ENCODE results near the gene SEPHS2. TPM values are rescaled to one million over a fixed set of nuclear protein-coding genes. Genes with fewer than 3 reads are reported as not detected.

SEPHS2 gene
- total and polyA plus RNA-seq, 2 of the 8 experiments (the other 6 are each of a cell fraction or from before 2014, with no cell fraction given), result 28.2 to 61.8 TPM

DNA sequence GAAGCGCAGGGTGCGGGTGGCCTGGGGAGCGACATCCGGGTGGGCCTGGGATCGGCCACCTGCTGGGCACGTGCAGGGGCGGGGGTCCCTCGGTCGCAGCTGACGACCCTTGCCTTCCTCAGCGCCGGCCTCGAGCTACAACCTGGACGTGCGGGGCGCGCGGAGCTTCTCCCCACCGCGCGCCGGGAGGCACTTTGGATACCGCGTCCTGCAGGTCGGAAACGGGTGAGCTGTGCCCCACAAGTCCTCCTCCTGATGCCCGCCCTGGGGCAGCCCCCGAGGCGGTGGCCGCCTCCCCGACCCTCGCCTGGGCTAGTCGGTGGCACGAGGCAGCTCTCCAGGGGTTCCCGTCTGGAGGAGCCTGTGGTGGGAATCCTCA lies 28.4 kb upstream of the SEPHS2 start:
- Histone ChIP-seq H2BK15ac (ENCODE audit: low read length) (no peak overlapping the region), H3K36me3 (ENCODE audit: control insufficient read depth in 2 of 4, insufficient read depth in 4 of 4, low read length in 3 of 4) (no peaks in the 10 kb centered on the region), H3K56ac (replicated peaks; ENCODE audit: insufficient read length, low read depth, low read length) (no peak overlapping the region), H3K23ac (ENCODE audit: insufficient read length) (no peak overlapping the region), H3K9ac (replicated peaks in 1 of 4; ENCODE audit: extremely low read depth in 1 of 4, low read depth in 3 of 4, low read length in 3 of 4) (no peak overlapping the region), H3K14ac (ENCODE audit: insufficient read length) (no peak overlapping the region), H4K8ac (ENCODE audit: extremely low read depth, insufficient read depth, low read length) (no peak overlapping the region), H3K79me1 (ENCODE audit: low read depth, low read length) (no peaks in the 10 kb centered on the region), H2BK120ac (replicated peaks; ENCODE audit: low read depth, low read length) (no peak overlapping the region), H3K4me1 (replicated peaks in 1 of 4; ENCODE audit: control insufficient read depth in 3 of 4, insufficient read depth in 4 of 4, low read length in 3 of 4) (peaks cover 0 to 3% (median 0%) of the 10 kb centered on the region in 4 experiments; a peak in 1 of 7 replicates), H2AFZ (ENCODE audit: low read length) (no peak overlapping the region), H3K27ac (ENCODE audit: low read depth, low read length) (no peak overlapping the region), H3K79me2 (ENCODE audit: control insufficient read depth in 1 of 2, insufficient read depth in 2 of 2, low read length in 2 of 2) (no peaks in the 10 kb centered on the region), H3K9me3 (ENCODE audit: insufficient read depth in 2 of 2, low read depth in 1 of 2, low read length in 1 of 2) (no peaks in the 10 kb centered on the region), H3K4ac (replicated peaks; ENCODE audit: insufficient read length, low read depth, low read length) (no peak overlapping the region), H3K4me3 (ENCODE audit: extremely low read depth in 1 of 4, insufficient read depth in 2 of 4, low read depth in 3 of 4, low read length in 4 of 4) (no peak overlapping the region), H3K18ac (ENCODE audit: extremely low read depth, low read length) (no peak overlapping the region), H4K20me1 (replicated peaks in 1 of 2; ENCODE audit: control insufficient read depth in 1 of 2, insufficient read depth in 2 of 2, low read length in 2 of 2) (no peaks in the 10 kb centered on the region), H3K4me2 (ENCODE audit: insufficient read depth in 1 of 2, low read depth in 2 of 2, low read length in 2 of 2) (no peak overlapping the region), H2BK12ac (ENCODE audit: low read depth, low read length) (no peak overlapping the region), H4K91ac (replicated peaks; ENCODE audit: insufficient read length, low read length) (no peak overlapping the region), H3K27me3 (replicated peaks in 1 of 4; ENCODE audit: control insufficient read depth in 3 of 4, extremely low read depth in 1 of 4, insufficient read depth in 3 of 4, low read length in 3 of 4) (peaks cover 0 to 2% (median 0%) of the 10 kb centered on the region in 4 experiments; a peak in 1 of 7 replicates), H2BK20ac (ENCODE audit: low read length) (no peak overlapping the region), H2BK5ac (ENCODE audit: low read depth, low read length) (no peak overlapping the region), H3K23me2 (ENCODE audit: low read depth, low read length) (no peaks in the 10 kb centered on the region), H2AK5ac (ENCODE audit: low read depth, low read length) (no peak overlapping the region), H4K5ac (ENCODE audit: insufficient read length, low read depth, low read length) (no peak overlapping the region)
- WGBS, 2 experiments (ENCODE audit: extremely low coverage in 1 of 2, insufficient coverage in 1 of 2, insufficient read length in 1 of 2, insufficient replicate concordance in 2 of 2, low coverage in 1 of 2, low lambda C conversion rate in 2 of 2, missing lambda C conversion rate in 1 of 2), result 85% methylated on average over 30 of the region's 35 CpGs; no CpG with 5 or more reads in 1 of the 2 experiments
- no peak for DNase-seq (ENCODE audit: low read depth in 1 of 2, low spot score in 2 of 2)
- POLR2A ChIA-PET (ENCODE audit: partially characterized antibody), result interaction anchor here (1.4 kb wide), 2 partner anchors 10 to 136 kb away, joined by 3 to 4 read pairs; partner anchors contain the start of gene ZNF689
- no peak for FAIRE-seq
- CTCF ChIA-PET (ENCODE audit: partially characterized antibody), result interaction anchor here (0.5 to 1.9 kb wide), 5 partner anchors 8 to 87 kb away, joined by 3 to 6 read pairs (median 4); partner anchors contain the start of gene DCTPP1
- no peak for TF ChIP-seq ZNF274 (IDR thresholded peaks at IDR 0.05; ENCODE audit: borderline replicate concordance, extremely low read depth, low read length)
- TF ChIP-seq NANOG (IDR thresholded peaks at IDR 0.05; ENCODE audit: insufficient read depth, low read depth, low read length, poor library complexity, severe bottlenecking), result no peak
- TF ChIP-seq SUZ12 (IDR thresholded peaks at IDR 0.05; ENCODE audit: low read length), result no peak
- TF ChIP-seq TEAD4 (IDR thresholded peaks at IDR 0.05; ENCODE audit: low read depth, low read length), result no peak
- TF ChIP-seq SIRT6 (IDR thresholded peaks at IDR 0.05; ENCODE audit: low read length), result no peak
- TF ChIP-seq, protein P1, sequence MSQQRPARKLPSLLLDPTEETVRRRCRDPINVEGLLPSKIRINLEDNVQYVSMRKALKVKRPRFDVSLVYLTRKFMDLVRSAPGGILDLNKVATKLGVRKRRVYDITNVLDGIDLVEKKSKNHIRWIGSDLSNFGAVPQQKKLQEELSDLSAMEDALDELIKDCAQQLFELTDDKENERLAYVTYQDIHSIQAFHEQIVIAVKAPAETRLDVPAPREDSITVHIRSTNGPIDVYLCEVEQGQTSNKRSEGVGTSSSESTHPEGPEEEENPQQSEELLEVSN (IDR thresholded peaks at IDR 0.05), result no peak
- TF ChIP-seq CREB1 (IDR thresholded peaks at IDR 0.05), result no peak
- TF ChIP-seq SP2 (IDR thresholded peaks at IDR 0.05; ENCODE audit: low read length), result no peak
- no peak for TF ChIP-seq EGR1 (IDR thresholded peaks at IDR 0.05; ENCODE audit: borderline replicate concordance, low read depth, low read length)
- no peak for TF ChIP-seq NRF1 (IDR thresholded peaks at IDR 0.05; ENCODE audit: low read depth, low read length)
- TF ChIP-seq POLR2AphosphoS5 (IDR thresholded peaks at IDR 0.05; ENCODE audit: low read depth, low read length), result no peak
- no peak for TF ChIP-seq PHF8 (conservative IDR thresholded peaks at IDR 0.05; ENCODE audit: low read depth, low read length)
- TF ChIP-seq BCL11A (IDR thresholded peaks at IDR 0.05; ENCODE audit: low read depth in 2 of 2, low read length in 2 of 2), result no peak
- no peak for TF ChIP-seq HDAC2 (IDR thresholded peaks at IDR 0.05; ENCODE audit: borderline replicate concordance in 1 of 2, low read depth in 2 of 2, low read length in 2 of 2)
- TF ChIP-seq JUND (IDR thresholded peaks at IDR 0.05; ENCODE audit: low read length), result no peak
